Right hindlimb (tissue), 1 donor: ENCODE results near the gene SPTBN1.
"Not testable (repeated sequence)": the region's sequence is repeated elsewhere in the genome, so short reads cannot be mapped to it uniquely, and the experiment has no call there.

Experiments
- DNase-seq: peaks from one replicate; pipeline ENCODE4 v3.0.0-alpha.2; 2018

The SPTBN1 gene

GRCh38 chr2:54504866-54505265, 48.7 kb downstream of the SPTBN1 start:
- no peak for DNase-seq

DNA sequence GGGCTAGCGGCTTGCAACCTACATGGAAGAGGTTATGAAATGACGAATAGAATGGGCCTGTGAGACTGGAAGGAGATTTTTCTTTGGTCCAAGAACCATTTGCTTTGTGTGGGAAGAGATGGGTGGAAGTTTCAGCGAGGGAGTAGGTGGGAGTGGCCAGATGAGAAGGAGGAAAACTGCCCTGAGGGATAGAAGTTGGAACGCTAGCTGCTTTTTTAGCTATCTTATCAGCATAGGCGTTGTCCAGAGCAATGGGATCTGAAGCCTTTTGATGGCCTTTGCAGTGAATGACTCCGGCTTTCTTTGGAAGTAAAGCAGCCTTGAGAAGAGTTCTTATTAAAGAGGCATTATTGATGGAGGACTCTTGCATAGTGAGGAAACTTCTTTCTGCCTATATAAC, 52.4 kb downstream of the SPTBN1 start:
- DNase-seq: no peak

GRCh38 chr2:54509043-54509442, 52.9 kb downstream of the SPTBN1 start:
- not testable (repeated sequence) for DNase-seq

GRCh38 chr2:54510916-54511315, 54.8 kb downstream of the SPTBN1 start:
- no peak for DNase-seq

- no peak for DNase-seq
Observed at GRCh38 chr2:54512183-54512582, 56.1 kb downstream of the SPTBN1 start.

DNA sequence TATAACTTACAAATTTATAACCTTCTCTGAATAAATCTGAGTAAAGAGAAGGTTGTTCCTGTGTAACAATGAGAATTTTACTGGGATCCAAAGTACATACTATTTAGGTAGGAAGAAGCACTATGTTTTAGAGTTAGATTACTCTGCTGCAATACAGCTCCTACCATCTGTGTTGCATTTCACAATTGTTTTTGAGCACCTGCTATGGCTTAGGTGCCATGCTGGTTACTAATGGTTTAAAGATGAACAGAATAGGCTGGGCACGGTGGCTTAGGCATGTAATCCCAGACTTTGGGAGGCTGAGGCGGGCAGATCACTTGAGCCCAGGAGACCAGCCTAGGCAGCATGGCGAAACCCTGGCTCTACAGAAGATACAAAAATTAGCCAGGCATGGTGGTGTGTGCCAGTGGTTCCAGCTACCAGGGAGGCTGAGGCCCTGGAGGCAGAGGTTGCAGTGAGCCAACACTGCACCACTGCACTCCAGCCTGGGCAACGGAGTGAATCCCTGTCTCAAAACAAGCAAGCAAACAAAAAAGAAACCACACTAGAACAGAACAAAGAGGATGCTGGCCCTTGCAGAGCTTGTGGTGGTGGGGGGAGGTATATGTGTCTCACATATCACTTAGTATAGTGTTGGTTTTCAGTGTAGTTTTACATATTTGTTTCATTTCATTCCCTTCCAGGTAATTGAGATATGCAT, 56.7 kb downstream of the SPTBN1 start:
- DNase-seq: no peak

GRCh38 chr2:54513363-54513715, 57.2 kb downstream of the SPTBN1 start:
- DNase-seq: no peak

DNA sequence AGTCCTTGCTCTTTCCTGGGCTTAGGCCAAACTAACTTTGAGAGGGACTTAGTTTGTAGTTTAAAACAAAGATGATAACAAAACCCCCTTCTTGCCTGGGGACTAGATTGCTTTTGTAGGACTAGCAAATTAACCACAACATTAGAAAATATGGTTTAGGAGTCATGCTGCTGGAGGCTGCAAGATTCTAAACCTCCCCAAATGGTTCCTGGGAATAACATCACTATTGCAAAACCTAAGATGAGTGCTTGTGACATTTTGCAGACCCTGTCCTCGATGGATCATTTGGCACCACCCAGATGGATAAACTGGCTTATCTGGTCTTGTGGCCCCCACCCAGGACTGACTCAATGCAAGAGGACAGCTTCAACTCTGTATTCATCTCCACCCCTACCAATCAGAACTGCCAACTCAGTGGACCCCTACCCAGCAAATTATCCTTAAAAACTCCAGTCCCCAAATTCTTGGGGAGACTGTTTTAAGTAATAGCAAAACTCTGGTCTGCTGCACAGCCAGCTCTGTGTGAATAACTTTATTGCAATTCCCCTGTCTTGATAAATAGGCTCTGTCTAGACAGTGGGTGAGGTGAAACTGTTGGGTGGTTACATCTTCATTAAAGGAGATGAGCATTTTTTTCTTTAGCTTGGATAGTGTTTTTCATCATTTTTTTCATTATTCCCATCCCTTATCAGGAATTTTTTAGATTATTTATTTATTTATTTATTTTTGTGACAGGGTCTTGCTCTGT, 58.9 kb downstream of the SPTBN1 start:
- no peak for DNase-seq

DNA sequence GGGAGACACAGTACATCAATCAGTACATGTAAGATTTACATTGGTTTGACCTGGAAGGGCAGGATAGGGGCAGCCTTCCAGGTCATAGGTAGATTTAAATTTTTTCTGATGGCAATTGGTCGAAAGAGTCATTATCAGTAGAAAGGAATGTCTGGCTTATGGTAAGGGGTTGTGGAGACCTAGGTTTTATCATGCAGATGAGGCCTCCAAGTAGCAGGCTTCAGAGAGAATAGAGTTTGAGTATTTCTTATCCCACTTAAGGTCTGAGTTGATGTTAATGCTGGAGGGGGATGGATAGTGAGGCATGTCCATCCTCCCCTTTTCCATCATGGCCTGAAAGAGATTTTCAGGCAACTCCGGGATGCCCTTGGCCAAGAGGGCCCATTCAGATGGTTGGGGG, 60.7 kb downstream of the SPTBN1 start:
- no peak for DNase-seq

DNA sequence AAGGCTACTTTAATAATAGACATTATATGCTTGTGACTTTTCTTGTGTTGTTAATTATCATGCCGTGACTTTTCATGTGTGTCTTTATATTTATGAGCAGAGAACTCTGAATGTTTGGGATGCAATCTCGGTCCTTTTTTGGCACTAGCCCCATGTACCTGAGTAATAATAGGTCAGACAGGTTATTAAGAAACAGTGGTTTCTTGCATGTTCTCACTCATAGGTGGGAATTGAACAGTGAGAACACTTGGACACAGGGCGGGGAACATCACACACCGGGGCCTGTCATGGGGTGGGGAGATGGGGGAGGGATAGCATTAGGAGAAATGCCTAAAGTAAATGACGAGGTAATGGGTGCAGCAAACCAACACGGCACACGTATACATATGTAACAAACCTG, 61.9 kb downstream of the SPTBN1 start:
- not testable (repeated sequence) for DNase-seq

- DNase-seq: no peak
Observed at GRCh38 chr2:54518430-54518829, 62.3 kb downstream of the SPTBN1 start.

DNA sequence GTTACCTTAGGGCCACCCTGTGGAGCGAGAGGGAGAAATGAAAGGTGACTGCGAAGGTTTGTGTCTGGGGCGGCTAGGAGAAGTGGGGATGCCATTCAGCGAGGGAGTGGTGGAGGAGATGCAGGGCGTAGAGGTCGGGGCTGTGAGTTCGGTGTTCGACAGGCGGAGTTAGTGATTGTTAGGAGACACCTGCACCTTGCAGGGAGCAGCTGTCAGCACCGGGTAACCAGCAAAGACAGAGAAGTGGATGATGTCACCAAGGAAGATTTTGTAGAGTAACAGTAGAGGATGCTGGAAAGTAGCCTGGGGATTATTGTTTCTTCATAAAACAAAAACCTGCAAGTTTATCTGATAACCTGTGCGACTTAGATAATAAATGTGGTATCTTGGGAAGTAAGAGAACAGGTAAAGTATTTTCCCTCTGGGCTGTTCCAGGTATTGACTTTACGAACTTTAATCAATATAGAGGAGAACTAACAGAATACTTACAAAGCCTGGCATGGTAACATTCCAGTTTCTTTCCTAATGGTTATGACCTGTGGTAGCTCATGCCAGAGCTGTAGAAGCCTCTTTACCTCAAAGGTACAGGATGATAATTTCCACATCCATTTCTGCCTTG, 63.8 kb downstream of the SPTBN1 start:
- no peak for DNase-seq

DNA sequence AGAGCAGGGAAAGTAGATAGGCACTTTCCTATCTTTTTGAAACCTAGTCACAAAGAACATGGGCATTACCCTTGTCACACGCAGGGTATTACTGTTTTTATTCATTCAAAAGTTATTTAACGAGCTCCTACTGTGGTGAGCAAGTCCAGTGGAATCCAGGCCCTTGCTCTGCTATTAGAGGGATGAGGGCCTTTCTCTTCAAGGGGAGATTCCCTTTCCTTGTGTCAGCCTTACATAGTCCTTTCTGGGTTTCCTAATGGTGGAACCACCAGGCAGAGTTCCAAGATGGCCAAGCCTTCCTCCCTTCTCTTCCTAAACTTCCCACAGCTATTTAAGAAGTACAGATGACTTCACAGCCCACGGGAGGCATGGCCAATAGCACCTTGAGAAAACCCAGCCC, 64.6 kb downstream of the SPTBN1 start:
- no peak for DNase-seq

- DNase-seq: no peak
Observed at GRCh38 chr2:54522624-54523281, 66.6 kb downstream of the SPTBN1 start.

GRCh38 chr2:54523324-54523959, 67.3 kb downstream of the SPTBN1 start:
- DNase-seq: no peak

- no peak for DNase-seq
Observed at GRCh38 chr2:54524226-54524991, 68.3 kb downstream of the SPTBN1 start.

DNA sequence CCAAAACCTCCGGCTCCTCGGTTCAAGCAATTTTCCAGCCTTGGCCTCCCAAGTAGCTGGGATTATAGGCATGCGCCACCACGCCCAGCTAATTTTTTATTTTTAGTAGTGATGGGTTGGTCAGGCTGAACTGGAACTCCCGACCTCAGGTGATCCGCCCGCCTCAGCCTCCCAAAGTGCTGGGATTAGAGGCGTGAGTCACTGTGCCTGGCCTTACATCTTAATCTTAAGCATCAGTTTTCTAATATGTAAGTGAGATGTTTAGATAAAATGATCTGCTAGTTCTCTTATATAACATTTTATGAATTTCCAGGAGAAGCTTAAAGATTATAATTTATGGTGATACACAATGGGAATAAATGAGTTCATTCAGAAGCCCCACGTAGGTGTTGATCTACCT, 69.2 kb downstream of the SPTBN1 start:
- DNase-seq: no peak

DNA sequence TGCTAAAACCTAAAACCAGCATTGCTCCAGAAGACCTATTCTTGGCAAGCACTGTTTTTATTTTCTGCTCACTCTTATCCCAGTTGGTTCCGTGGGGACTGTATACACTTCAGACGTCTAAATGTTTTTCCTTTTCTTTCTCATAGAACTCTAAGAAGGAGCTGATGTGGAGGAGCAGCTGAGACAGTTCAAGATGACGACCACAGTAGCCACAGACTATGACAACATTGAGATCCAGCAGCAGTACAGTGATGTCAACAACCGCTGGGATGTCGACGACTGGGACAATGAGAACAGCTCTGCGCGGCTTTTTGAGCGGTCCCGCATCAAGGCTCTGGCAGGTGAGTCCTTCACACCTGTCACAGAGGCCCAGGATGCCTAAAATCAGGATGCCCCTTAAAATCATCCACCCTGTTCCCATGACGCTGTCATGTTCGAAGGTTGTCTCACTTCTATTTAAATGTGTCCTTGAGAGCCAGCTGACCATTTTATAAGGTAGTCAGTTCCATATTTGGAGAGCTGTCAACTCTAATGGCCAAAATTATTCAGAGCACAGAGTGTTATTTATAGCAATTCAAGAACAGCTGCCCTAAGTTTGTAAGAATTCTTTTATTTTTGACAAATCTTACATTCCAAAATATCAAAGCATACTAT, 70.2 kb downstream of the SPTBN1 start:
- DNase-seq: no peak

DNA sequence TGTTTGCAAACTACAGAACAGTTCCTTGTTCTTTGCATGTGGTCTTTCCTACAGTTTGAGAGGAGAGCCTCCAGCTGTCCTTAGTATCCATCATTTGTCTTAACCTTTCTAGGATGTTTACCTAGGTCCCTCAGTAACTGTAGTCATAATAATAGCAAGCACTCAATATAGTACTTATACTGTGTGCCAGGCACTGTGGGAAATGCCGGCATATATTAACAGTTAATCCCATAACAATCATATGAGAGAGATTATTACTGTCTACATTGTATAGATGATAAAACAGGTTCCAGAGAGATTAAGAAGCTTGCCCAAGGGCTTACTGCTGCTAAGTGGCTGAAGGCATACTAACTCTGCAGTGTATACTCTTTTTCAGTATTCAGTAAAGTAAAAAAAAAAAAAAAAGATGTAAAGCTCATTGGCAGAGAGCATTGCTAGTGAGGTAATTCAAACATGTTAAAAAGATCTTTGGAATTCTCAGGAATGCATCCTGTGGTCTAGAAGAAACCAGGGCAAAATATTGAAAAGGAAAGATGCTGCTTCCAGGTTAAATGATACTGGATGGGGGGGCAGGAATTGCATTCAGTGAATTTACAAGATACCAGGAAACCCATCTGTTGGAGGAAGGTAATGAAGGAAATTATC, 72.3 kb downstream of the SPTBN1 start:
- DNase-seq: no peak

DNA sequence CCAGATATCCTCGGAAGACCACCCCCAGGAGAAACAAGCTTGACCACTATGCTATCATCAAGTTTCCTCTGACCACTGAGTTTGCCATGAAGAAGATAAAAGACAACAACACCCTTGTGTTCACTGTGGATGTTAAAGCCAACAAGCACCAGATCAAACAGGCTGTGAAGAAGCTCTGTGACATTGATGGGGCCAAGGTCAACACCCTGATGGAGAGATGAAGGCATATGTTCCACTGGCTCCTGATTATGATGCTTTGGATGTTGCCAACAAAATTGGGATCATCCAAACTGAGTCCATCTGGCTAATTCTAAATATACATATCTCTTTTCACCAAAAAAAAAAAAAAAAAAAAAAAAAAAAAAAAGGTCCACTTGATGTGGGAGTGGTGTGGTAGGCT, 73.4 kb downstream of the SPTBN1 start:
- not testable (repeated sequence) for DNase-seq

GRCh38 chr2:54529935-54530334, 73.8 kb downstream of the SPTBN1 start:
- DNase-seq: no peak
